ENCODE data around the gene EFCAB6.
"Not testable (repeated sequence)": the region's sequence is repeated elsewhere in the genome, so short reads cannot be mapped to it uniquely, and the experiment has no call there.

EFCAB6 gene

GRCh38 chr22:43706151-43706550 is 106.0 kb downstream of the EFCAB6 start:
- DNase-seq = no peak

GRCh38 chr22:43704051-43704450 is 108.1 kb downstream of the EFCAB6 start:
- no peak for DNase-seq

GRCh38 chr22:43698403-43698802 is 113.7 kb downstream of the EFCAB6 start:
- DNase-seq = peak; percentile 4

- no peak for DNase-seq
These were observed 114.2 kb downstream of the EFCAB6 start for GRCh38 chr22:43697894-43698293.

GRCh38 chr22:43693249-43693648 is 118.9 kb downstream of the EFCAB6 start:
- no peak for DNase-seq

- DNase-seq = no peak
These were observed 122.7 kb downstream of the EFCAB6 start for GRCh38 chr22:43689356-43689755.

GRCh38 chr22:43682851-43683250 is 129.3 kb downstream of the EFCAB6 start:
- no peak for DNase-seq

- no peak for DNase-seq
These were observed 130.3 kb downstream of the EFCAB6 start for GRCh38 chr22:43681731-43682360.

GRCh38 chr22:43670513-43670912 is 141.6 kb downstream of the EFCAB6 start:
- no peak for DNase-seq

GRCh38 chr22:43669190-43669589 is 142.9 kb downstream of the EFCAB6 start:
- no peak for DNase-seq

- no peak for DNase-seq
These were observed 144.4 kb downstream of the EFCAB6 start for GRCh38 chr22:43667656-43668055.

- no peak for DNase-seq
These were observed 145.6 kb downstream of the EFCAB6 start for GRCh38 chr22:43666457-43666856.

- peak; percentile 26 for DNase-seq
These were observed 153.3 kb downstream of the EFCAB6 start for GRCh38 chr22:43658823-43659222.

- not testable (repeated sequence) for DNase-seq
These were observed 155.5 kb downstream of the EFCAB6 start for GRCh38 chr22:43656581-43656980.

GRCh38 chr22:43654271-43654670 is 157.8 kb downstream of the EFCAB6 start:
- DNase-seq = no peak

- no peak for DNase-seq
These were observed 159.3 kb downstream of the EFCAB6 start for GRCh38 chr22:43652845-43653244.

GRCh38 chr22:43643387-43643786 is 168.7 kb downstream of the EFCAB6 start:
- no peak for DNase-seq

- no peak for DNase-seq
These were observed 169.5 kb downstream of the EFCAB6 start for GRCh38 chr22:43642319-43643206.

- no peak for DNase-seq
These were observed 172.7 kb downstream of the EFCAB6 start for GRCh38 chr22:43639228-43639948.

GRCh38 chr22:43637275-43638260 is 174.5 kb downstream of the EFCAB6 start:
- DNase-seq = no peak

GRCh38 chr22:43636086-43636485 is 176.0 kb downstream of the EFCAB6 start:
- no peak for DNase-seq

- no peak for DNase-seq
These were observed 177.0 kb downstream of the EFCAB6 start for GRCh38 chr22:43635101-43635500.
